Activated naive CD8-positive, alpha-beta T cell treated with anti-CD3 and anti-CD28 coated beads, Interleukin-2, amount 50 U/mL, for 16 hours (primary cell): ENCODE measurements around the gene TRIM14.

Experiments
- DNase-seq: peaks from one replicate; pipeline ENCODE4 v3.0.0-alpha.2; 2020; ENCODE audit warnings: low read depth, low spot score

The TRIM14 gene, protein sequence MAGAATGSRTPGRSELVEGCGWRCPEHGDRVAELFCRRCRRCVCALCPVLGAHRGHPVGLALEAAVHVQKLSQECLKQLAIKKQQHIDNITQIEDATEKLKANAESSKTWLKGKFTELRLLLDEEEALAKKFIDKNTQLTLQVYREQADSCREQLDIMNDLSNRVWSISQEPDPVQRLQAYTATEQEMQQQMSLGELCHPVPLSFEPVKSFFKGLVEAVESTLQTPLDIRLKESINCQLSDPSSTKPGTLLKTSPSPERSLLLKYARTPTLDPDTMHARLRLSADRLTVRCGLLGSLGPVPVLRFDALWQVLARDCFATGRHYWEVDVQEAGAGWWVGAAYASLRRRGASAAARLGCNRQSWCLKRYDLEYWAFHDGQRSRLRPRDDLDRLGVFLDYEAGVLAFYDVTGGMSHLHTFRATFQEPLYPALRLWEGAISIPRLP

DNA sequence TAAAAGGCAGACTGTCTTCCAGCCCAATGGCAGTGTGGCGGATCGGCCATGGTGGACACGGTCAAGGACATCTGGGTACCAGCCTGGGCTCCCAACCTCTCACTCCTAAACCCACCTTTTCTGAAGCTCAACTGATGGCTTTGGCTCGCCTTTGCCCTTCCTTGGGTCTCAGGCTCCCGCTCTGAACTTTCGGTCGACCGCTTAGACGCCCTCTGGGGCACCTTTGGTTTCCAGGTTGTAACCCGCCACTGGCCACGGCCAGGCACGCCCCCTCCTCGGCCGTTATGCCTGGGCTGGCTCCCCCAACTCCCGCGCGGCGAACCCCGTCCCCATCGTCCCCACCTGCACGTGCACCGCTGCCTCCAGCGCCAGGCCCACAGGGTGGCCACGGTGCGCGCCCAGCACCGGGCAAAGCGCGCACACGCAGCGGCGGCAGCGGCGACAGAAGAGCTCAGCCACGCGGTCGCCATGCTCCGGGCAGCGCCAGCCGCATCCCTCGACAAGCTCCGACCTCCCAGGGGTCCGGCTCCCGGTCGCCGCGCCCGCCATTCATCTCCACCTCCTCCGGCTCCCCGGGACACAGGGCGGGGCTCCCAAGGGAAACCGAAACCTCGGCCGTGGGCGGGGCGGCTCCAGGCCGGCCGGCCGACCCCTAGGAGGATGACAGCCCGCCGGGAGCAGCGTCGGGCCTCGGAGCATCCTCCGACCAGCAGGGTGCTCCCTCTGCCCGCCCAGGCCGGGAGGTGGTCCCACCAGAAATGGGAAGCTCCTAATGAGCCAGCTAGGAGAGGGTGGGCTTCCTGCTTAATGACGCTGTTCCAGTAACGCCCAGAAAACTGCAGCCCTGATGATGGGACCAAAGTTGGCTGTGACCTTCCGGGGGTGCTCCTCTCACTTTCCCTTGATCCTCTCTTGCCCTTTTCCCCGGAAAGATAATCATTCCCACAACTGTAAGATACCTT is at the start of gene TRIM14:
Gene TRIM14 (minus strand): TSS at position 583 of the 962 bp plus-strand sequence. CDS start 34 bp downstream, at position 549.
- DNase-seq, result no peak

DNA sequence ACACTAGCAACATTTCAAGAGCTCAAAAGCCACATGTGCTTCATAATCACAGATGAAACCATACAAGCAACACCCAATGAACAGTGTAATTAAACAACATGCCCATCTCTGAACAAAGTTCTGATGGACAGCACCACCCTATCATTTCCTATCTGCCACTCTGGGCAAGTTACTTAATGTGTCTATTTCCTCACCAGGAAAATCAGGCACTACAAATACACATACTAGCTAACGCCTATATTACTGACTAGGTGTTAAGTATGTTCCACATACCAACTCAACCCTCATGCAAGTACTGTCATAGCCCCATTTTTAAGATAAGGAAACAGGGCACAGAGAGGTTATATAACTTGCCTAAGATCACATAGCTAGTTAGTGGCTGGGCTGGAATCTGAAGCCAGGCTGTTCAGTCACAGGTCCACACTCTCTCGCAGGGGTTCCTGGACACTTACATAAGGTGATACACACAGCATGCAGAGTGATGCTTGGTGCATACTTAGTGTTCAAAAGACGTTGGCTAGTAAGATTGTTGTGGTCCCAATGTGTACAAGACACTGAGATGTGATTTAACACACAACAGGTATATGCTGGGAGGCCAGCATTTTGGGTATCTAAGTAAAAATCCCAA is 49.2 kb upstream of the TRIM14 start:
- no peak for DNase-seq

DNA sequence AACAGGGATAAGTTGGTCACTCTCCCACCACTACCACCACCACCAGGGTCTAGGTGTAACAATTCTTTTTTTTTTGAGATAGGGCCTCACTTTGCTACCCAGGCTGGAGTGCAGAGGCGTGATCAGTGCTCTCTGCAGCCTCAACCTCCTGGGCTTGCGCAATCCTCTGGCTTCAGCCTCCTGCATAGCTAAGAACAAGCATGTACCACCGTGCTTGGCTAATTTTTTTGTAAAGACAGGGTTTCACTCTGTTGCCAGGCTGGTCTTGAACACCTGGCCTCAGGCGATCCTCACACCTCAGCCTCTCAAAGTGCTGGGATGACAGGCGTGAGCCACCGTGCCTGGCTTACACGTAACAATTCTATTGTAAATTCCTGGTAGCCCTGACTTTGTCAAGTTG is 45.9 kb upstream of the TRIM14 start:
- DNase-seq, result no peak

DNA sequence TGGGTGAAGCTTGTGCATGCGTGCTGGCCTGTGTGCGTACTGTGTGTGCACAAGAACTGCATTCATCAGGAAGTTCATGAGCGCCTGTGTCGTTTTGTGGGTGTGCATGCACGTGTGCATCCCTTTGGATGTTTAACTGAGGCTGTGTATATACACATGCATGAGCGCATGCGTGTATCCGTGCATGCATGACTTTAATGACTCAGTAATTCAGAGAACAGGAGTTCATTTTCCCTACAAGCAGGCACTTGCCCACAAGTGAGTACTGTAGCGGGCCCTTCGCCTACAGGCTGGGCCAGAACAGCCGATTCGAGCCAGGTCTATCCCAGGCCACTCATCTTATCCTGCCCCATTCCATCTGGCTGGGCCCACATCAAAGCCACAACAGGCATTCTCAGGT is 43.6 kb upstream of the TRIM14 start:
- DNase-seq, result no peak

DNA sequence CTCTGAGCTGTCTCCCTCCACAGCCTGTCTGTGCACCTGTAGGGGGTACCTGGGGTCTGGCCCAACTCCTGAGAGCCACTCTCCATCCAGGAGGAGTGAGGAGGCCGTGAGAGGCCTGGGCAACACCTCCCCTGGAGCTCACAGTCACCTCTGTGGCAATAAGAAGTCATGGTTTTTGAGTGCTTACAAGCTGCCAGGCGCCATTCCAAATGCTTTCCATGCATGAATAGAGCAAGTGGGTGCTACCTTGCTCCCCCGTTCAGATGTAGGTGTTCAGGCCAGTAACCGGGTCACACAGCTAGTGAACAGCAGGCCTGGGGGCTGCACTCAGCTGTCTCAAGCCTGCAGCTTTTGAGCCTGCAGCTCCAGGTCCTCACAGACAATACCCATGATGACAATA is 42.8 kb upstream of the TRIM14 start:
- no peak for DNase-seq

DNA sequence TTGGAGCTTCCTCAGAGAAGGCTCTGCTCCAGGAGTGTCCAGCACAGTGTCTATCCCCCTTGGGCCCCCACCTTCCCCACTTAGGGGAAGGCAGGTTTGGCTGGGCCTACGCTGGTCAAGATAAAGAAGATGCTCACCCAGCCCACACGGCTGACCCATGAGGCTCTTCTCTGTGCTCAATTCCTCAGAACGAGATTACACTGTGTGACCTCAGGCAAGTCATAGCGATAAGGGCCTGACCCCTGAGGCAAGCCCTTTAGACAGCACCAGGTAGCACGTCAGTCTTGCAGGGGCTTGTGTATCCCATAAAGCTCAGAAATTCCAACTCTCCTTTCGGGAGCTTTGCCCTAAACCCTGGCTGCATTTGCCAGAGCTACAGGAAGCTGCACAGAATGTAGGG is 40.8 kb upstream of the TRIM14 start:
- DNase-seq, result no peak

DNA sequence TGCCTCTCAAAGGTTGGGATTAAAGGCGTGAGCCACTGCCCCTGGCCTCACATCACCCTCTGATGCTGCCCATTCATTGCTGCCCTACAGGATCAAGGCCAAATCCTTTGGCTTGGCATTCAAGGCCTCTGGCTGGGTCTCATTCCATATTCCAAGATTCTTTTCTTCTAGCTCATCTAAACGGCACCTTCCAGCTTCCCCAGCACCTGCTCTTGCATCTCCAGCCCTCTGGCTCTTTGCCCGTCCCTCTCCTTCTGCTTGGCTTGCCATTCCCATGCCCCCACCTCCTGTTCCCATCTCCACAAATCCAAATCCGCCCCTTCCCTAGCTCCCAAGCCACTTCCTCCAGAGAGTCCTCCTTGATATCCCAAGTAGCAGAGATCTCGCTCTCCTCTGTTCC is 40.3 kb upstream of the TRIM14 start:
- DNase-seq, result no peak

DNA sequence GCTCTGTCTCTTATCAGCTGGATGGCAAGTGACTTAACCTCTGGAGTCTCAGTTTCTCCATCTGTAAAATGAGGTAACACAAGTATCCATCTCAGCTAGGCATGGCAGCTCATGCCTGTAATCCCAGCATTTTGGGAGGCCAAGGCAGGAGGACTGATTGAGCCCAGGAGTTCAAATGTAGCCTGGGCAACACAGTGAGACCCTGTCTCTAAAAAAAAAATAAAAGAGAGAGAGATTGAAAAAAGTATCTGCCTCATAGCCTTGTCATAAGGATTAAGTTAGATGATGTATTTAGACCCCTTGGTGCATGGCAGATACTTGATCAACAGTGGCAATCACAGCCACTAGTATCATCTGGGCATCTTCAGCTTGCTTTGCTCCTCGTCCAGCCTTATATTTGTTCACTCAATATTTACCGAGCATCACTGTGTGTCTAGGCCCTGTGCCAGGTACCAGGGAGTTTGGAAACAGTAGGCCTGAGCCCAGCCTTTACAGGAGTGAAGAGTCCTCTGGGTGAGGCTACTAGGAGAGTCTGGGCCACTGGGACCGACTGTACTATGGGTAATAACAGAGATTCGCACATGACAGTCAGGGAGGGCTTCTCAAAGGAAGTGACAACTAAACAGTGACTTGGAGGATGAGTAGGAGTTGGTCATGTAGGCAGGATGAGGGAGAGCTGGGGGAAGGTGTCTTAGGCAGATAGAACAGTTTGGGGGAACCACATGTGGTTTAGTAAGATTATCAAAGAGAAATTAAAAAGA is 39.2 kb upstream of the TRIM14 start:
- DNase-seq, result no peak

DNA sequence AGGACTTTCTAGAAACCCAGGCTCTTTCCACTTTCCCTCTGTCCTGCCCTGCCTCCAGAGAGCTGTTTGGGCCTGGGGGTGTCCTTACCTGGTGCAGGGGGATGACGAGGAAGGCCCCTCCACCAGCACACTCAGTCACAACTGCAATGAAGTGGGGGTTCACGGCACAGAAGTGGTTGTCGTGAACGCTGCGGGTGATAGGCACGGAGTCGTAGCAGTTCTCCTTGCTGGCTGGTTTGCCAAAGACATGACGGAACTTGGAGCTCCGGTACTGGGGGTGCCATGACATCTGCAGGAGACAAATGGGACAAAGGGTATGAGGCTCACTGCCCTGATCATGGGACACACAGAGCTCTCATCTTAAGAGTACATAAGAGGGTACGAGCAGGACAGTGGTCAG is 38.4 kb upstream of the TRIM14 start:
- DNase-seq, result no peak

DNA sequence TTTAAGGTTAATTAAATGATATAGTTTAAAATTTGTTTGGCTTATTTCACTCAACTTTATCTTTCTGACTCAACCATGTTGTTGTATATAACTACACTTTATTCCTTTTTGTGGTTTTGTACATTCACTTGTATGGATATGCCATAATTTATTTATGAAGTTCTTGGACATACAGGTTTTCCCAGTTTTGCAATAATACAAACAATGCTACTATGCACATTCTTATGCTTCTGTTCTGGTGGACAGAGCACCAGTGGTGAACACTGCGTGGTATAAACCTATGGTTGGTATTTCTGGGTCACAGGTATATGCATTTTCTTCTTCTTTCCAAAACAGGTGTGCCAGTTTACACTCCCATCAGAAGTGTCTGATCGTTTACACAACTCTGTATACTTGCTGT is 35.7 kb upstream of the TRIM14 start:
- no peak for DNase-seq

DNA sequence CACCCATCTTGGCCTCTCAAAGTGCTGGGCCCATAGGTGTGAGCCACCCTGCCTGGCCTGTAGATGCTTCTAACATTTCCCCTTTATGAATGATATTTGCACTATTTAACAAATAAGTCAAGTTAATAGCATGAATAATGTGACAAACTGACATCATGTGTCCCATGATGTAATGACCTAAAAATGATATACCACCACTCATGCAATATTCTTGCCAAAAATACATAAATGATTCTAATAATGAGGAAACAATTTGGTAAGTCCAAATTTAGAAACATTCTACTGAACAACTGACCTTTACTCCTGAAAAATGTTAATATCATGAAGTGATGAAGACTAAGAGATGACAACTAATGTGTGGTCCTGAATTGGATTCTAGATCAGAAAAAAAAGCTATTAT is 33.5 kb upstream of the TRIM14 start:
- no peak for DNase-seq

DNA sequence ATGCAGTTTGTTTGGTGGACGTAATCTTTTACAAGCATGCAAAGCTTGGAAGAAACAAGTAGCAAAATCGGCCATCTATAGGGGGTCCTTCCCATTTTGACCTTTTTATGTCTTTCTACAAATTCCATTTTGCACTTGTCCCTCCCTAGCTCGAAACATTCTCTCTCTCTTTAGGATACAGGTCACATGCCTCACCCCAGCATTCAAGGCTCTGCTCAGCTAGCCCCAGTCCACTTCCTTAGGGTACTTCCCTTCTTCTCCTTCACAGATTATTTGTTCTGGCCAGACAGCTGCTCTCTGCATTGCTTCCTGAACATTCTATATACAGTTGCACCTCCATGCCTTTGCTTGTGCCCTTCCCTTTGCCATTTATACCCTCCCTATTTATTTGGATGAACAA is 31.7 kb upstream of the TRIM14 start:
- DNase-seq, result no peak

DNA sequence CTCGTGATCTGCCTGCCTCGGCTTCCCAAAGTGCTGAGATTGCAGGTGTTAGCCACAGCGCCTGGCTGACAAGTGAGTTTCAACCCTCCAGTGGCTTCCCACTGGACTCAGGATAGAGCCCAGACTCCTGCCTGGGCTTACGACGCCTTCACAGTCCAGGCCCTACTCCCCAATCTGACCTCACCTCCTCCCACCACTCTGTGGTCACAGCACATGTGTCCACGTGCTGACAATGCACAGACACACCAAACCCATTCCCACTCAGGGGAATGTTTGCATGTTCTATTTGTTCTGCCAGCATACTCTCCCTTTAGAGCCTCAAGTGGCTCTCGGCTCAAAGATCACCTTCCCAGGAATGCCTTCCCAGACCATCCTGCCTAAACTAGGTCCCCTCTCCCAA is 31.1 kb upstream of the TRIM14 start:
- no peak for DNase-seq

DNA sequence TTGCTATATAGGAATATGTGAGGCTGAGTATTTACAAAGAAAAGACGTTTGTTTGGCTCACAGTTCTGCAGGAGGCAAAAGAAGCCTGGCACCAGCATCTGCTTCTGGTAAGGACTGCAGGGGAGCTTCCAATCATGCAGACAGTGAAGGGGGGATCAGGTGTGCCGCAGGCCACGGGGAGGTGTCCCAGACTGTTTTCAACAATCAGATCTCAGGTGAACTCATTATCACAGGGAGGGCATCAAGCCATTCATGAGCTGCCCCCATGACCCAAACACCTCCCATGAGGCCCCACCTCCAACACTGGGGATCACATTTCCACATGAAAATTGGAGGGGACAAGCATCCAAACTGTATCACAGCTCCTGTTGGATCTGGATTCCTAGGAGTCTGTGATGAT is 30.4 kb upstream of the TRIM14 start:
- DNase-seq, result no peak

DNA sequence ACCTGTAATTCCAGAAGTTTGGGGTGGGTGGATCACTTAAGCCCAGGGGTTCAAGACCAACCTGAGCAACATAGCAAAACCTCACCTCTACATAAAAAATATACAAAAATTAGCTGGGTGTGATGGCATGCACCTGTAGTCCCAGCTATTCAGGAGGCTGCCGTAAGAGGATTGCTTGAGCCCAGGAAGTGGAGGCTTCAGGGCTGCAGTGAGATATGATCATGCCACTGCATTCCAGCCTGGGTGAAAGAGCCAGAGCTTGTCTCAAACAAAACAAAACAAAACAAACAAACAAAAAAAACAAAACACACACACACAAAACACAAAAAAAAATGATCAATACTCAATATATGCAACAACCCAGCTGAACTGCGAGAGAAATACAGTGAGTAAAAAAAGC is 29.5 kb upstream of the TRIM14 start:
- no peak for DNase-seq

DNA sequence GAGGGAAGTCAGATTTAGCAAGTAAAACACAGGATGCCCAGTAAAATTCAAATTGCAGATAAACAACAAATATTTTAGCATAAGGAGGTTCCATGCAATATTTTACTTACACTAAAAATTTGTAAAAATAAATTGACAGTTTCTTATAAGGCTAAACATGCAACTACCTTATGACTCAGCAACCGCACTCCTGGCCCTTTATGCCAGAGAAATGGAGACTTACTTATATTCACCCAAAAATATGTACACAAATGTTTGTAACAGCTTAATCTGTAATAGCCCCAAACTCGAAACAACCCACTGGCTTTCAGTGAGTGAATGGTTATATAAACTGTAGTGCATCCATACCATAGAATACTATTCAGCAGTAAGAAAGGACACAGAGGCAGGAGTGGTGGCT is 28.6 kb upstream of the TRIM14 start:
- no peak for DNase-seq

DNA sequence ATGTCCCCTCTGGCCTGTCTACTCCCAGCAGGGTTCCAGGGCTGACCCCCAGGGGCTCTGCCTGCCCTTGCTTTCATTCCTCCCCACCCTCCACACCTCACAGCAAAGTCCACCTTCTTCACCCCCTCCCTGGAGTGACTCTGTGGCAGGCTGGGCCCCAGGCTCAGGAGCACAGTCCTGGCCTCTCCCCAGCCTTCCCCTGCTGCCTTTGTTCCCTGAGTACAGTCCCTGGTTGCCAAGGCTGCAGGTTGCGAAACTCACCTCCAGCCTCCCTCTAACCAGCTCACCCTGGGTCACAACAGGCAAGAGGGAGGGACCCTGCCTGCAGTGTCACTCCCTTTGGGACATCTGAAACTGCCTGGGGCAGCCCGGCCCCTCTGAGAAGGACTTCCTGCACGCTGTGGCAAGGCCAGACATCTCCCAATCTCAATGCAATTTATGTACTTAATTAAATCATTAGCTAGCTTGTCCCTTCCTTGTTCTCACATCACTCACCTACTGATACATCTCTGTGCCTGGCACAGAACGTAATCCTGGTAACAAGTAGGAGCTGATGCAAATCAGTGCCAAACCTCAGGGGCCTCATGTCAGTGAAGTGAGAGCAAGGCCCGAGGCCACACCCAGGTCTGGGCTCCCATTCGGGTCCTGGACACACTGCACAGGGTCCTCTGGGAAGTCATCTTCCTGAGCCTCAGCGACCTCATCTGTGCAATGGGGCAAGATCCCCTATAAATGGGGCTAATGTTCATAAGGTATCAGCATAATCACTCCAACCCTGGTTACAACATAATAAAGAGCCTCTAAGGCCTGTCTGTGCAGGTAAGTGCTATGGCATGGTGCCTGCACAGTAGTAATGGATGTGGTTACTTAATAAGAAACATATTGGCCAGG is 27.3 kb upstream of the TRIM14 start:
- no peak for DNase-seq

DNA sequence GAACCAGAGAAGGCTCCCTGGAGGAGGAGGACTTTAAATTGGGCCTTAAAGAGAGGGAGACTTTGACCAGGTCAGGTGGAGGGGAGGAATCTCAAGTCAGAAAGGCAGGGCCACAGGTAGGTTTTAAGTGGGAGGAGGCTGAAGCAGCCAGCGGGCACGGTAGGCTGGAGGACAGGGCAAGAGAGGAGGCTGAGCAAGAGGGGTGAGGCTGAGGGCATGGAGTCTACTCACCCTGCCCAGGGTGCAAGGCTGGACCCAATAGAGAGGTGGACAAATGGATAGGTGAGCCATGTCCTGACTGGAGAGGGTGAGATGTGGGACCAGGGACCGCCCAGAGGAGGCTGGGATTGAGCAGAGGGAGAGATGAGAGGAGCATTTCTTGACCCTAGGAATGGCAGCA is 25.6 kb upstream of the TRIM14 start:
- no peak for DNase-seq

DNA sequence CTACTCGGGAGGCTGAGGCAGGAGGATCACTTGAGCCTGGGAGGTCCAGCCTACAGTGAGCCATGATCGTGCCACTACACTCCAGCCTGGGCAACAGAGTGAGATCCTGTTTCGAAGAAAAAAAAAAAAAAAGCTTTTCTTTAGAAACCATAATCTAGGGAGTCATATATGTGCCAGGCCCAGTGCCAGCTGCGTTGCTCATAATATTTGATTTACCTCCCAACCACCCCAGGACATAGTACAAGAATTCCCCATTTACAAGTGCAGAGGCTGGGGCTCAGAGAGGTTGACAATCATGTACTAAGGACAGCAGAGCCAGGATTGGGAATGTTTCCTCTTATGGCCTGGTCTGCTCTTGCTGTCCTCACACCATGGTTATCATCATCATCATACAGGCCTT is 25.1 kb upstream of the TRIM14 start:
- DNase-seq, result no peak

DNA sequence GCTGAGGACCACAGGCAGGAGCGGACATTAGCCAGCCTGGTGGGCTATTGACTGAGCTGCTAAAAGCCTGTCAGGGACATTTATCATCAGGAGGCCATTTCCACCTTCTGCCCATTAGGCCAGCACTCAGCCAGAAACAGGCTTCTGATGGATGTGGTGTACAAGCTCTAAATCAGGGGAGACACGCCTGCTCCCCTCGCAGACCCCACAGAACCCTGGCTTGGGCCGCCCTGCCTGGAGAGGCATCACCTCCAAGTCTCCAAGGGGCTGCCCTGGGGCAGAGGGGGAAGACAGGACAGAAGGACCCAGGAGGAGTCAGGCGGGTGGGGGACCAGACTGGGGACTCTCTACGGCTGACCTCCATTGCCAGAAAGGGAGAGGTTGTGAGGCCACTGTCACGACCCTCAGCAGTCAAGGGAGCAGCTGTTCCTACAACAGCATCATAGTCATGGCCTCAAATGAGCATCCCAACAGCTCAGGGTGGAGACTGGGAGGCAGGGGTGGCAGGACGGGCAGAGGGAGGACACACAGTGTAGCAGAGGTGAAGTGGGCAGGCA is 24.0 kb upstream of the TRIM14 start:
- DNase-seq, result no peak
